Measurements from ENCODE around the gene BICD1.
"Not testable (repeated sequence)": the region's sequence is repeated elsewhere in the genome, so short reads cannot be mapped to it uniquely, and the experiment has no call there.

The BICD1 gene

DNA sequence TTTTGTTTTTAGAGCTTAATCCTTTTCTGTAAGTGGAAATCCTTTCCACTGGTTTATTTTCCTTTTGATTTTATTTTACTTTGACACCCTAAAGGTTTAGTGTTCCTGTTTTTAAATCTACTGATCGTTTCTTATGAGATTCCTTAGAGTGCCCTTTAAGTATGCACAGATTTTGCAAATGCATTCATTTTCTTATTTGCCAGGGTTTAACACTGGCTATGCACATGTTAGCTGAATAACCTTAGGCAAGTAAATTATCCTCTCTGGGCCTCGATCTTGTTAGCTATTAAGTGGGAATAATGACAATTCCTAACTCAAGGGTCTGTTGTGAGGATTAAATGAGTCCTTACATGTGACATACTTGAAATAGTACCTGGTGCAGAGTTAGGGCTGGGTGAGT lies 136.0 kb downstream of the BICD1 start:
- no peak for DNase-seq (ENCODE audit: low spot score)

DNA sequence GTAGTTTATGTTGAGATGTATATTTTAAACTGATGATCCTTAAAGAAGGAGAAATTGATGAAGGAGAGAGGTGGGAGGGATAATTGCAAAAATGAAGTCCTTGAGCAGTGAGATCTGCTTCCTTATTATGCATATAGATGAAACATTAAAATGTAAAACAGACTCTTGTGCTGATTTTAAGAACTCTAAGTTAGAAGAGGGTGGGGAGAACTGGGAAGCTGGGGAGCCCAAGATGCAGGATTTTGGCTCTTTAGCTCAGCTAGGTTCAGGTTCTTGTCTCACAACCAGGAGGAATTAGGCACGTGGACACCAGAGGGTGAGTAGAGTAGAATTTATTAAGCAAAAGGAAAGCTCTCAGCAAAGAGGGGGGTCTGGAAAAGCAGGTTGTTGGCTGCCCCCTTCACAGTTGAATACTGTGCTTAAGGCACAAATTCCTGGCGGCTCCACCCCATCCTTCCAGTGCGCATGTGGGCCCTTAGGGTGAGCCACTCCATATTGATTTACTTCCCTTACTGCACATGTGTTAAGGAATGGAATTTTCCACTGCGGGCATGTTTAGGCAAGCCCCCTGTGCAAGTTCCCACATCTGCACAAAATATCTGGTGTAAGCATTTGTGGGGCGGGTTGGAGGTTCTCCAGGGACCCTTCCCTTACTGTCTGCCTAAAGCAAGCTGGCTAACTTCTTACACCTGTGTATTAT lies 141.9 kb downstream of the BICD1 start:
- no peak for DNase-seq (ENCODE audit: low spot score)

DNA sequence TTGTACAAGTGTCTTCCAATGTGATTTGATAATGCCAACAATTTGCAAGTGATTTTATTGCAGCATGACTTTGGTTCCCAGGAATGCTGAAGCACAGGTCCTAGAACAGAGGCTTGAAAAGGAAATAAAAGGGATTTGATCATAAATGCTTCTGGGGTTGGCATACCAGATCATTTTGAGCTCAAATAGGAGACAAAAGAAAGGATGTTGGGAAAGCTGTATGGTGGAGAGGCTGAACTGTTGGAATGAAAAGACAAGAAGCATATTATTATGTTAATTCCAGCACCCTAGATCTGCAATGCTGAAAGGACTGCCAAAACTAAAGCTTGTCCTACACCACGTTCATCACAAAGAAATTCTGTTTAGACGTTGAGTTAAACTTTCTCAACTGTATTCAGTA lies 143.1 kb downstream of the BICD1 start:
- no peak for DNase-seq (ENCODE audit: low spot score)

DNA sequence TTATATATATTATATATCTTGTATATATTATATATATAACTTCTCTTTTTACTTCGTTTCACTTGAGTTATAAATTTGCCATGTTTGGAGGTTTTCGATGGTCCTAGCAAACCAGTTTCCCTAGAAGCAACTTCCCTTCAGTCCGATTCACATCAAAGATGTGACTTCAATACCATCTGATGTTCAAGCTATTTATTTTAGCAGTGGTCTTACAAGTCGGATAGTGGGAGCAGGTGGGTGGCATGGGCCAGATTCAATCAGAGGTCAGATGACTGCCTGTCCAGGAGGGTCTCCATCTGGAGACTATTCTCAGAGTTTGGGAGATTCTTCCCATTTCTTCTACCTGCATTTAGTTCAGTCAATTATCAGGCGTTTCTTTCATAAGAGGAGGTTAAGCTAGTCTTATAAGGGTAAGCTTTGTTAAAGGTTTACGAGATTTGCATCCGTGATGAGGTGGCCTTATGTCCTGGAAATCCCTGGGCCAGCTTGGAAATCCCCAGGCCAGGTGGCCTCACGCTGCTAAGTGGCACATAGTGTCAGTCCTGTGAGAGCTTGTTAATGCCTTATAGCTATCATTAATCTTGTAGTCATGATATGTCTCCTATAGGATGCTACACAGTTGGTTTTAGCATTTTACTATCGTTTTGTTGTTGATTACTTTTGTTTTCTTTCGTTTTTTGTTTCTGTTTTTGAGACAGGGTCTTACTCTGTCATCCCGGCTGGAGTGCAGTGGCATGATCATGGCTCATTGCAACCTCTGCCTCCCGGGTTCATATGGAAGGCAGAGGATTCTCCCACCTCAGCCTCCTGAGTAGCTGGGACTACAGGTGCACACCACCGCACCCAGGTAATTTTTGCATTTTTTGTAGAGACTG lies 145.8 kb downstream of the BICD1 start:
- peak; percentile 32 for DNase-seq (ENCODE audit: low spot score)

DNA sequence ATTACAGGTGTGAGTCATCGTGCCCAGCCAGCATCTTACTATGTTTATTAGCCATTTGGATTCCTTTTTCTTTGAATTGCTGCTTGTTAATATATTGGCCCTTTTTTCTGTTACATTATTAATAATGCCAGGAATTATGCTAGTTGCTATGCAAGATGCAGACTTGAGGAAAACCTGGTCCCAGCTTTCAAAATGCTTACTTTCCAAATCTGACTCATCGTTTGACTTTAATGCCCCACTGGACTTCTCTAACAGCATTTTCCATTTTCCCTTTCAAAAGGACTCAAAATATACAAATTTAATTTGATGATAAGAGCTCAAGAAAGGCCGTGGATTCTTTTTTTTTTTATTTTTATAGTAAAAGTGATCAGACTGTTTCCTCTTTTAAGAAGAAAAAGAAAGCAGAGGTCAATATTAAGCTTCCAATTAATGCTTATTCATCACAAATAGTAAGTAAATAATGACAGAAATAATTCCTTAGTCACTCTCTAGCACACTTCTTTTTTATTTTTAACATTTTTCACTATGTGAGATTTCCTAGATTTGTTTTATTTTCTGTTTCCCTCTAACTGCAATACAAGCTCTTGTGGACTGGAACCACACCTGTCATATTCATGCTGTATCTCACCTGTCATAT lies 146.6 kb downstream of the BICD1 start:
- no peak for DNase-seq (ENCODE audit: low spot score)

DNA sequence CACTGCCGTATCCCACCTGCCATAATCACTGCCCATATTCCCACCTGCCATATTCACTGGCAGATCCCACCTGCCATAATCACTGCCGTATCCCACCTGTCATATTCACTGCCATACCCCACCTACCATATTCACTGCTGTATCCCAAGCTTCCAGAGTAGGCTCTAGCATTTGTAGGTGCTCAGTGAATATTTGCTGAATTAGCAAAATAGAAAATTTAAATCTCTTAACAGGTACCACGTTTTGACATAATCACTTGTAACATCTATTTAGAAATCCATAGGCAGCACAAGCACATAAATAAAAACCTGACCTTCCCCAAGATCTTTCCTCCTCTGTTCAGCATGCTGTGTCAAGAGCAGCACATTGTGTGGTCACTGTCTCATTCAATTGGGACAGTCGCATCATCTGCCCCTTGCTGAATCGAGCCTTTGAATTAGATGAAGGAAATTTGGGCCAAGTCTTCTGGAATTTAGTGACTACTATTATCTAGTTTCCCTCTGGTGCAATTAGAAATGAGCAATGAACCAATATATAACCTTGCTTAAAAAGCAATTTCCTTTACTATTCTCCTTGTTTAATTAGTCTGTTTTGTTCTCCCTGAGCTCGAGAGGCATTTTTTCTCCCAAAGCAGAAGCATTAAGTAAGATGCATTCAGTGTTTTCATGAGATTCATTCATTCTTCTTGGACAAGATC lies 147.8 kb downstream of the BICD1 start:
- no peak for DNase-seq (ENCODE audit: low spot score)

DNA sequence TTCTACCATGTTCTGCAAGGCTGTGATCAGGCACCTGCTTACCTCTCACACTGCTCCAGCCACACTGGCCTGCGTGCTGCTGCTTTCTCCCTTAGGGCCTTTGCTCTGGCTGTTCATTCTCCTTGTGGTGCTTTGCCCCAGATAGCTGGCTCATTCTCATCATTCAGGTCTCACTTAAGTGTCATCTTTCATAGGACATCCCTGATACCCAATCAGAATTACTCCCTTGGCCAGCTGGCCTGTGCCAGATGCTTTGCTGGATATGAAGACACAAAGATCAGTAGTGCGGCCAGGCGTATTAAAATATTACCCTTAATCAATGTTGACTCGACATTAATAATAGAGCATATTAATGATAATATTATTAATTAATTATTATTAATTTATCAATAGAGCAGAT lies 148.9 kb downstream of the BICD1 start:
- DNase-seq (ENCODE audit: low spot score), result peak; percentile 64

DNA sequence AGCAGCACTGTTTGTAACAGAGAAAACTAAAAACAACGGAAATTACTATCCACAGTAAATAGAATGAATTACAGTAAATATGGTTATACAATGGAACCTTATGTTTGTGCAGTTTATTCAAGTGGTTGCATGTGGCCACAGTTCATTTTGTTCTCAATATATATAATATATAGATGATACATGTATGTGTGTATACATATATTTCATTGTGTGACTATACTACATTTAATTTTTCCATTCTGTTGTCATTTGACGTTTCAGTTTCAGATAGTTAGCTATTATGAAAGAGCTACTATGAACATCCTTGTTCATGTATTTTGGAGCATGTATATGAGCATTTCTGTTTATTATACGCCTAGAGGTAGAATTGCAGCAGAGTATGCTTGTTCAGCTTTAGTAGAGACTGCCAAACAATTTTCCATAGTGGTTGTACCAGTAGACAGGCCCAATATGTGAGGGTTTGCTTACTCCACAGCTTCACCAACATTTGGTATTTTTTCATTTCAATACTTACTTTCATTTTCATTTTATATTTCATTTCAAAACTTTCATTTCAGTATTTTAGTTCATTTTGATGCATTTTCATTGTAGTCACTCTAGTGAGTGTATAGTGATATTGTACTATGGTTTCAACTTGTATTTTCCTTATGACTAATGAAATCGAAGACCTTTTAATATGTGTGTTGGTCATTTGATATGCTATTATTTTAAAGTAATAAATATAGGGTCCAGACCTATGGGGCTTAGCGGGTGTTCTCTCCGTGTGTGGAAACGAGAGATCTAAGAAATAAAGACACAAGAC lies 151.2 kb downstream of the BICD1 start:
- DNase-seq (ENCODE audit: low spot score), result no peak

DNA sequence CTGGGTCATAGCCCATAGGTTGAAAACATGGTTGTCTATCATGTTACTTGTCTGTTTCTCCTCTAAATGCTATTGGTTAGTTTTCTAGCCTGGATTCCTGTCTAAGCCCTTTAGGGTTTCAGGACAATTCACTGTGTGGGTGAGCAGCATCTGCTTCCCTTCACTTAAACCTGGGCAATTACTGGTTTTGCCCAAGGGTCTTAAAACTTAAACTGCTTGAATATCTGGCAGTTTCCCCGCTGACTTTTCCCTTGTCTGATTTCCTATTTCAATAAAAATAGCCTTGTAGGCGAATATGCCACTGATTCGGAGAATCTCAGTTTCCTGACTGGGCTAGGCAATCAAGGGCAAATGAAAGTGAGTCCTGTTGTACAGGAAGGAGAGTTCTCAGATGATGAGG lies 154.0 kb downstream of the BICD1 start:
- no peak for DNase-seq (ENCODE audit: low spot score)

DNA sequence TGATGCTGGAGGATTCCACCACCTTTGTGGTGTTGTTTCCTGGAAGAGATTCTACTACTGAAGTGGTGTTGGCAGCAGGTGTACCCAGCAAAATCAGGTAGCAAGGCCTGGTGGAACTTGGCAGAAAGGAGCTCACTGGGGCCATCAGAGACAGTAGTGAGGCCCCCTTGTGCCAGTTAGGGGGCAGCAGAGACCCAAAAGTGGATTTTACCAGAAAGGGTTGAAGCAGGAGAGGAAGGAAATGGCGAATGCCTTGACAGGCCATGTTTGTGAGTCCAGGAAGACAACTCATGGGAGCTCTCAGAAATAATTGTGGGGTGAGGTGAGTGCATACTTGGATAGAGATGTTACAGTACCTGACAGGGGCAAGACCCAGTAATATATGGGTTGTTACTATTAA lies 155.0 kb downstream of the BICD1 start:
- DNase-seq (ENCODE audit: low spot score), result peak; percentile 36

DNA sequence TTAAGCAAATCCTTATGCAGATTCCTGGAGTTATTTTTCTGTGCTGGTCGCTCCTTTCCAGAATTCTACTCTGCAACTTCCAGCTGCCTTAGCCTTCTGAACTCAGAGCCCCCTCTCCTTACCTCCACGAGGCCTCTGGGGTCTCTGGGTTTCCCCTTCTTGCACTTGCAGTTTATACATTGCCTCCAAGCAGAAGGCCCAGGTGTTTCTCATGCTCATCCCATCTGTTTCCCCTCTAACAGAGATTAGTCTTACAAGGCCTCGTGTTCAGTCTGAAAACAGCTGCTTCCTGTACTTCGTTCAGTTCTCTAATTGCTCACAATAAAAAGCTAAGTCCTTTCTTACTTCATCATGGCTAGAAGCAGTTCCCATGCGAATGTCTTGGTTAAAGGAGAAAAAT lies 158.3 kb downstream of the BICD1 start:
- DNase-seq (ENCODE audit: low spot score), result no peak

DNA sequence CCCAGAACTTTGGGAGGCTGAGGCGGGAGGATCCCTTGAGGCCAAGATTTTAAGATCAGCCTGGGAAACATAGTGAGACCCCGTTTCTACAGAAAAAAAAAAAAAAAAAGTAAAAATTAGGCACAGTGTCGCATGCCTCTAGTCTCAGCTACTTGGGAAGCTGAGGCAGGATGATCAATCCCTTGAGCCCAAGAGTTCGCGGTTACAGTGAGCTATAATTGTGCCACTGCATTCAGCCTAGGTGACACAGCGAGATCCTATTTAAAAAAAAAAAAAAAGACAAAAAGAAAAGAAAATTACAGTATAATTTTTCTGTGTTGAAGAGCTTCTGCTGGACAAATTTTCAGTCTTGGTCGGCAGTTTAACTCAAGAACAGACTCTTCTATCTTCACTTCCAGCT lies 158.8 kb downstream of the BICD1 start:
- DNase-seq (ENCODE audit: low spot score), result no peak

DNA sequence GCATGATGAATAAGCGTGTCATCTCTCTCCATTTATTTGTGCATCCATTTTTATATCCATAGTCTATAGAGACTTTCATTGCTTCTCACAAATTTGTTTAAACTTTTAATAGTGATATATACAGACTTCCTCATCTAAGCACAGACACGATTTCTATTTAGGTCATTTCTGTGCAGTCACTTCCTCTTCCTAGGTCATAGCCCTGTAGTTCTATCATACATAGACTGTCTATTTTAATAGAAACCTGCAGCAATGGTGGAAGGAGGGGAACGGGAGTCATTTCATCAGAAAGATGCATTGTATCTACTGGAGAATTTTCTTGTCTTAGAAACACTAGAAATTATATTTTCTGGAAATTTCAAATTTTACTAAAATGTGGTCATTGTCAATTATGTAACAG lies 159.3 kb downstream of the BICD1 start:
- no peak for DNase-seq (ENCODE audit: low spot score)

DNA sequence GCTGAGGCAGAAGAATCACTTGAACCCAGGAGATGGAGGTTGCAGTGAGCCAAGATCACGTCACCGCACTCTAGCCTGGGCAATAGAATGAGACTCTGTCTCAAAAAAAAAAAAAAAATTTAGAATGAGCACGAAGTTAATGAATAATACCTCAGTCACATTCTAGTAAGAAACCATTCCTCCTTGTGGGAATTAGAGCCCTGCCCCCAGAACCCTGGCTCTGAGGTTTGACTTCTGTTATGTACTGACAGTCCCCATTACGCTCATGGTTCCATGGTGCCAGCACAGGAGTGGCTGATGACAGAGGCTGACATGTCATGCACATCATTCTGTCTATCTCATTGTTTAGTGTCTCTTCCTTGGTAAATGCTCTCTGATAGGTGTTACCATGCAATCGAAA lies 160.1 kb downstream of the BICD1 start:
- no peak for DNase-seq (ENCODE audit: low spot score)

DNA sequence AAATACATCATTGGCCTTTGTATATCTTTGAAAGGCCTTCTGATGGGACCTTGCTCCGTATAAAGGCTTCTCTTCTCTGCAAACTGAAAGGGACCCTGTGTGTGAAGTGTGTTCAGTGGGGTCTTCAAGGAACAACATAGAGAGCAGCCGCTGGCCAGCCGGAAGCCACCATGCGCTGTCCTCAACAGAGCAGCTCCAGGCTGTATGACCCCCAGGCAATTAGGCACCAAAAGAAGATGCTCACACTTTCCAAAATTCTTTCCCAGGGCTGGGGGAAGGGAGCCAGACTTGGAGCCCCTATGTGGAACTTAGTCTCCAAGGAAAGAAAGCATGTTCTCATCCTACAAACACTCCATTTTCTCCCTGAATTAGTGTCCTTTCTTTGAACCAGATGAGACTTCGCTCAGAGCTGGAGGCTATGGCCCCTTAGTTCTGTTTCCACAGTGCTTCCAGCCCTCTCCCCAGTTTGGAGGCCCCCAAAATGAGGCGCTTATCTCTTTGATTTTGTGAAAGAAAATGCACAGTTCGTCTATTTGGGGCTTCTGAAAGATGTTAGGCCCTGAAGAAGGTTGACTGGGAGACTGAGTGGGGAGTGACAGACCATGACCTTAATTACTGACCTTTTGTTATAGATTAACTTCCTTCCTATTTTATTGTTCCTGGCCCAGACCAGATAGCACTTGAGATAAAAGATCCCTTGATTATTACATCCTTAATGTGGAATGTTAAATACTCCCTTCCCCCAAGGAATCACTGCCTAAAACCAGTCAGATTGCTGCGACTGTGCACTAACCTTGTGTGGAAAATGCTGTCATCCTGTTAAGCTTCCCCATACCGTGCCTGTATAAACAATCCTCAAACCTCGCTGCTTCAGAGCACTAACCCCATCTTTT lies 164.4 kb downstream of the BICD1 start:
- peak; percentile 21 for DNase-seq (ENCODE audit: low spot score)

DNA sequence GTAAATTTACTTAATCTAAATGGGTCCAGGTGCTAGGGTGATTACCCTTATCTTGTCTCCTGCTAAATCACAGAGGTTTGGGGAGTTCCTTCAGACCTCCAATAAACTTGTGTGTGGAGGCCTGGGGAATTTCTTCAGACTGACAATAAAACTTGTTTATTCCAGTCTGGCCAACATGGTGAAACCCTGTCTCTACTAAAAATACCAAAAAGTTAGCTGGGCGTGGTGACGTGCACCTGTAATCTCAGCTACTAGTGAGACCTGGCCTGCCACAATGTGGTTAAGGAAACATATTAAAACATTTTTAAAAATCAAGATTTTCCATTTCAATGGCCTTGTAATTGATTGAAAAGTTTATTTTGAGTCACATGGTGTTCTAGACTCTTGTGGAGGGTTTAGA lies 165.8 kb downstream of the BICD1 start:
- DNase-seq (ENCODE audit: low spot score), result no peak

DNA sequence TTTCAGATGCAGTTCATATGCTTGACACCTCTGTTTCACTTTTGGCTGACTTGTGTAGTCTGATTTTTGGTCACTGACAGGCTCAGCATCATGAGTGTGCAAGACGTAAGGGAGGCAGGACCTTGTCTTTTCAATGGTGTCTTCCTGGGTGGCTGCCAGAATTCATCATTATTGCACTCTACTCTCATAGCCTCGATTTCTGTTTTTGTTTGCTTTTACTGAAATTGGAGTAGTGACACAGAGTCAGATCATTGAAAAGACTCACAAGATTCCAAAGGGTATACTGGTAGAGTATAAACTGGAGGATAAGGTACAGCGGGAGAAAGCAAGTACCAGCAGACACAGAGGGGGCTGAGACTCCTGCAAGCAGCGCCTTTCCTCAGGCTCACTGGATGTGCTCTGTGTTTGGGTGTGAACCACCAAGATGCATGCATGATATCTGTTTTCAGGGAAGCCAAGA lies 166.4 kb downstream of the BICD1 start:
- no peak for DNase-seq (ENCODE audit: low spot score)

DNA sequence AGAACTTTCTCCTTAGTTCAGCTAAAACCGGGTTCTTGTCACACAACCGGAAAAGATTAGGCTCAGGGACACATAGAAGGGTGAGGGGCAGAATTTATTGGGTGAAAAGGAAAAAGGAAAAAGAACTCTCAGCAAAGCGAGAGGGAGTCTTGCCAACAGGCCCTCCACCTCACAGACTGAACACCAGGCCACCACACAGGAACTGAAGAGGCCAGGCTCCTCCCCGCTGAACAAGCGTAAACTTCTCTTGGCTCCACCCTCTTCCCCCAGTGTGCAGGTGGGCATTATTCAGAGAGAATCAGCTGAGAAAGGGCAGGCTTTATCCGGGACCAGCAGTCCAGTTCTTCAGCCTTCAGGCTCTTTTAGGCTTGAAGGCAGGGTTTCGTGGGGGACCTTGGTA lies 167.1 kb downstream of the BICD1 start:
- DNase-seq (ENCODE audit: low spot score), result no peak

DNA sequence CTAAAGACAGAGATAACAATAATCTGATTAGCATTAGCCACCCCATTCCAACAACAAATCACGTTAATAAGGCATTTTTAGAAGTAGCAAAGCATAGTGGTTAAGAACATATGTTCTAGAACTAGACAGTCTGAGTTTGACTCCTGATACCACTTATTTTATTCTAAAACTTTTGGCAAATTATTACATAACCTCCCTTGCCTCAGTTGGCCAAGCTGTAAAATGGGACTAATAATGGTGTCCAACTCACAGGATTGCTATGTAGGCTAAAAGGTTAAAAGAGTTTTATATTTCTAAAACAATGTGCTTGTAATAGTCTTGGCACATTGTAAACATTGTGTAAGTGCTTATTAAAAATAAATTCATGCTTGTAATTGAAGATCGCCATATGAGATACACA lies 168.0 kb downstream of the BICD1 start:
- no peak for DNase-seq (ENCODE audit: low spot score)

DNA sequence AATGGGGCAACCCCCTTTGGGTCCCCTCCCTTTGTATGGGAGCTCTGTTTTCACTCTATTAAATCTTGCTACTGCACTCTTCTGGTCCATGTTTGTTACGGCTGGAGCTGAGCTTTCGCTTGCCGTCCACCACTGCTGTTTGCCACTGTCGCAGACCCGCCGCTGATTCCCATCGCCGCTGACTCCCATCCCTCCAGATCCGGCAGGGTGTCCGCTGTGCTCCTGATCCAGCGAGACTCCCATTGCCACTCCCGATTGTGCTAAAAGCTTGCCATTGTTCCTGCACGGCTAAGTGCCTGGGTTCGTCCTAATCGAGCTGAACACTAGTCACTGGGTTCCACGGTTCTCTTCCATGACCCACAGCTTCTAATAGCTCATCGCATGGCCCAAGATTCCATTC lies 168.9 kb downstream of the BICD1 start:
- not testable (repeated sequence) for DNase-seq (ENCODE audit: low spot score)

All from SK-N-DZ (cell line).